ENCODE data around the gene B3GAT3.
"Not testable (repeated sequence)": the region's sequence is repeated elsewhere in the genome, so short reads cannot be mapped to it uniquely, and the experiment has no call there.

The B3GAT3 gene

GRCh38 chr11:62645946-62646824 is 24.4 kb upstream of the B3GAT3 start, which contains the start of gene GANAB:
Gene GANAB, minus strand, starts transcription at chr11:62646613. Its CDS starts 14 bp downstream, at chr11:62646599.
- peak; percentile 100 for DNase-seq (ENCODE audit: low spot score)

GRCh38 chr11:62645671-62645945 is 23.8 kb upstream of the B3GAT3 start:
- no peak for DNase-seq (ENCODE audit: low spot score)

- no peak for DNase-seq (ENCODE audit: low spot score)
These were observed 22.4 kb upstream of the B3GAT3 start for GRCh38 chr11:62644220-62644619.

GRCh38 chr11:62632492-62632891 is 10.7 kb upstream of the B3GAT3 start:
- no peak for DNase-seq (ENCODE audit: low spot score)

GRCh38 chr11:62627713-62628112 is 5.9 kb upstream of the B3GAT3 start:
- no peak for DNase-seq (ENCODE audit: low spot score)

GRCh38 chr11:62622476-62623089 is 797 bp upstream of the B3GAT3 start:
- DNase-seq (ENCODE audit: low spot score): no peak

GRCh38 chr11:62621027-62621566 is 689 bp downstream of the B3GAT3 start:
- no peak for DNase-seq (ENCODE audit: low spot score)

DNA sequence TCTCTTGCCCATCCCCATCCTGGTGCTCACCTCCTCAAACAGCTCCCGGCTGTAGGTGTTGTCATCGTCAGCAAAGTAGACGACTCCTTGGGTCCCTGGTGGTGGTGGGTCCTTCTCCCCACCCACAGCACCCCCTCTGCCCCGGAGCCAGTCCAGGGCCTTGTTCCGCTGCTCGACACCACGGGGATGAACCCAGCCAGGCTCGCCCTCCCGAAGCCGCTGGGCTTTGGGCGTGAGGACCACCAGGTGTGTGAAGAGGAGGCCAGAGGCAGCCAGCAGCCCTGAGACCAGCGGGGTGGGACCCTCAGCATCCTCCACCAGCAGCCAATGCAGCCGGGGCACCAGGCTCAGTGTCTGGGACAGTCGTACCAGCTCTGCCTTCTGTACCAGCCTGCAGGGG is 4.8 kb downstream of the B3GAT3 start:
- DNase-seq (ENCODE audit: low spot score): not testable (repeated sequence)

- DNase-seq (ENCODE audit: low spot score): no peak
These were observed 6.3 kb downstream of the B3GAT3 start for GRCh38 chr11:62615521-62615920.

- DNase-seq (ENCODE audit: low spot score): no peak
These were observed 7.5 kb downstream of the B3GAT3 start for GRCh38 chr11:62614275-62614674.

DNA sequence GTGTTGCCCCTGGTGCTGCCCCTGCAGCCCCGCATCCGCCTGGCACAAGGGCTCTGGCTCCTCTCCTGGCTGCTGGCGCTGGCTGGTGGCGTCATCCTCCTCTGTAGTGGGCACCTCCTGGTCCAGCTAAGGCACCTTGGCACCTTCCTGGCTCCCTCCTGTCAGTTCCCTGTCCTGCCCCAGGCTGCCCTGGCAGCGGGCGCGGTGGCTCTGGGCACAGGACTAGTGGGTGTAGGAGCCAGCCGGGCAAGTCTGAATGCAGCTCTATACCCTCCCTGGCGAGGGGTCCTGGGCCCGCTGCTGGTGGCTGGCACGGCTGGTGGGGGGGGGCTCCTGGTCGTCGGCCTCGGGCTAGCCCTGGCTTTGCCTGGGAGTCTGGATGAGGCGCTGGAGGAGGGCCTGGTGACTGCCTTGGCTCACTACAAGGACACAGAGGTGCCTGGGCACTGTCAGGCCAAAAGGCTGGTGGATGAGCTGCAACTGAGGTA is 8.5 kb downstream of the B3GAT3 start:
- DNase-seq (ENCODE audit: low spot score): no peak

- peak; percentile 93 for DNase-seq (ENCODE audit: low spot score)
These were observed 9.2 kb downstream of the B3GAT3 start, which contains the start of the genes EML3 and ROM1 for GRCh38 chr11:62612366-62613290. Gene EML3, minus strand, starts transcription at chr11:62612775. Its CDS starts 318 bp downstream, at chr11:62612457. Gene ROM1, plus strand, starts transcription at chr11:62613257. Its CDS starts 25 bp downstream, at chr11:62613282.

DNA sequence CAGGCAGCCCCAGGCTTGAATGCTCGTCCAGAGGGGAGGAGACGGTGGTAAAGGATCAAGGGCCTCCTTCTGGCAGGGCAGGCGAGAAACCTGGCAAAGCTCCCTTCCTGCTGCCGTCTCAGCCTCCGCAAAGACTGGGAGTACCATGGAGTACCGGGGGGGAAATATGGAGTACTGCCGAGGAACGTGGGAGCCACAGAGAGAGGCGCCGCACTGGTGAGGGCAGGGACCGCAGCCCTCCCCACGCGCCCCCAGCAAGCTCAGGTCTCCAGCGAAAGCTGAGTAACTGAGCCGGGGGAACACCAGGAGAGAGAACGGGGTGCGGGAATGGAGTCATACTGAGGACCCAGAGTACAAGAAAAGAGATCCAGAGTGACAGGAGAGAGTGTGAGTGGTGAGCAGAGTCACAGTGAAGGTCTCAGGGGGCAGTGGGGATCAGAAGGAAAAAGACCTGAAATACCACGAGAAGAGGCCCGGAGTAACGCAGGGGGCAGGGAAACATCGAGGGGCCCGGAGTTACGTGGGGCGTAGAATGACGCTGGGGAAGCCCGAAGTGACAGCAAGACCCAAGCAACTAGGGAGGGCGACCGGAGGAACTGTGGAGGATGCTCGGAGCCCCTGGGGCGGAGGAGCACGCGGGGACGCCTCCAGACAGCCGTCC is 10.0 kb downstream of the B3GAT3 start:
- peak; percentile 76 for DNase-seq (ENCODE audit: low spot score)

DNA sequence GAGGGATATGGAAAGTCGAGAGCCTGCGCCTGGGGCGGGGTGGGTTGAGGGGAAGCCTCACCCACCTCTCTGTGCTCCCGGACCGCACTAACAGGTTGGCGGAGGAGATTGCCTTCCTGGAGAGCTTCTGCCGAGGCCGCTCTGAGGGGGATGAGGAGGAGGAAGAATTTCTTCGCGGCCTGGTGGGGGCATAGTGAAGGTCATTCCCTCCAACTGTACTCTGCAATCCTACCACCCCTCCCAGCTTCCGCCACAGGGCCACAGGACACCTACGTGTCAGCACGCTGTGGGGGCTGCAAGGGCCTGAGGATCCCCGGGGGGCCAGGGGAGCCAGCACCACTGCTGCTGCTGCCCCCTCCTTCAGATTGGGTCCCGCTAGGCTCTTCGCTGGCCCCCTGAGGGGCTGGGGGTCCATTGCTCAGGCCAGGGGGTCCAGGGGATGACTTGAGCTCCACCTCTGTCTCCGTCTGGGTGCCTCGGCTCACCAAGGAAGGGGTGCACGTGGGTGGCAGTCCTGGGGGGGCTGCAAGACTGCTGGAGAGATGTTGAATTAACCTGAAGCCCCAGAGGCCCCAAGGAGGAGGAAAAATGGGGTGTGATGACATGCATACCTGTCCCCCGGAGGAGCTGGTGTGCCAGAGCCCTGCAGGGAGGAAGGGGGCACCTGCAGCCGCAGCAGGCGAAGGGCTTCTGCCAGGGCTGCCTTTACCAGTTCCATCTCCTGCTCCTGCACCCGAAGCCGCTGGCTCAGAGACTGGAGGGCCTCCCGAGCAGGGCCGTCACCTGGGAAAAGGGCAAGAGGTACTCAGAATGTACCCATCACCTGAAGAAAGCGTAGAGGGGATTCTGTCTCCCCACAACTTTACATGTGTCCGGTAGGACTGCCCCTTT is 10.7 kb downstream of the B3GAT3 start:
- DNase-seq (ENCODE audit: low spot score): no peak

DNA sequence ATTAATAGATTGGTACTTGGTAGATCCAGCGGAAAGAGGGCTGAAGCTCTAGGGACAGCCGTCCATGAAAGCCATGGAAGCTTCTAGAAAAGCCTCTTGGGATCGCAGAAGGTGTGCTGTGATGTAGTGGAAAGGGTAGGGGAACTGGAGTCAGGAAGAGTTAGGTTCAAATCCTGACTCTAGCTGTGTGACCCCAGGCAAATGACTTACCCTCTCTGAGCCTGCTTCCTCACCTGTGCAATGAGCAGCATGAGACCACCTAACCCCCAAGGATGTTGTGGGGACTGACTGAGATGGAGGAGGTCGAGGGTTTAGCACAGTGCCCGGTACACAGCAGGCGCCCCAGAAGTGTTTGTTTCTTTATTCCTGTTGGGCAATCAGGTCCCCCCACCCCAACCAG is 11.4 kb downstream of the B3GAT3 start:
- DNase-seq (ENCODE audit: low spot score): no peak

GRCh38 chr11:62608776-62609175 is 13.0 kb downstream of the B3GAT3 start:
- DNase-seq (ENCODE audit: low spot score): no peak

GRCh38 chr11:62607714-62608113 is 14.1 kb downstream of the B3GAT3 start:
- no peak for DNase-seq (ENCODE audit: low spot score)

GRCh38 chr11:62605902-62606301 is 15.9 kb downstream of the B3GAT3 start:
- DNase-seq (ENCODE audit: low spot score): no peak

- DNase-seq (ENCODE audit: low spot score): no peak
These were observed 16.3 kb downstream of the B3GAT3 start for GRCh38 chr11:62605467-62605866.

DNA sequence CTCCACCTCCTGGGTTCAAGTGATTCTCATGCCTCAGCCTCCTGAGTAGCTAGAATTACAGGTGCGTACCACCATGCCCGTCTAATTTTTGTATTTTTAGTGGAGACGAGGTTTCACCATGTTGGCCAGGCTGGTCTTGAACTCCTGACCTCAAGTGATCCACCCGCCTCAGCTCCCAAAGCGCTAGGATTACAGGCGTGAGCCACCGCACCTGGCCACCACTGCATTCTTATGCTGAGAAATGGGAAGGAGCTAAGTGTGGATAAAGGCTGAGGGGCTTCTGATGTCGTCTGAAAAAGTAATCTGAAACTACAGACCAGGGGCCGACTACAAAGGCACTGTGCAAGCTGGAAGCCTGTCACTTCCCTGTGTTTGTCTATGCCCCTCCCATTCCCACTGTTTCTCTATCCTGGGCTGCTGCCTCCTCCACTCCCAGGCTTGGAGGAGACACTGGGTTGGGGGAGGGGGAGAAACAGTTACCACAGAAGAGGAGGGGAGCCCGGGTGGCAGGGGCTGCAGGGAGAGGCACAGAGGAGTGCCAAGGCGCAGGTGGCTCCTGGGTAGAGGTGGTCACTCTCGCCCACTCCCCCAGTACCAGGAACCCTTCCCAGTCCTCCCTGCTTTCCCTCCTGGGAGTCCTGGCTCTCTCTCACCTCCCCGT is 17.2 kb downstream of the B3GAT3 start:
- no peak for DNase-seq (ENCODE audit: low spot score)

Measured in AG08396 (cell line).